NCI-H2196 treated with DMSO at 0.1 percent for 48 hours (cell line): ENCODE measurements around the gene ARHGAP26.
A peak's percentile ranks its signal among the peaks of the same experiment; 100 is the strongest.

Experiments used
- DNase-seq: peaks from one replicate; lab custom pipeline; 2025; ENCODE audit not compliant: unreplicated experiment; lab: John Stamatoyannopoulos, UW

ARHGAP26 gene

GRCh38 chr5:142769793-142770649 lies at the start of gene ARHGAP26:
Gene ARHGAP26, plus strand, starts transcription at chr5:142770377. Its CDS starts 385 bp downstream, at chr5:142770762.
- DNase-seq = peak; percentile 97

- DNase-seq = peak; percentile 88
Measured at GRCh38 chr5:142720641-142721271, 49.4 kb upstream of the ARHGAP26 start.

- no peak for DNase-seq
Measured at GRCh38 chr5:142722146-142722545, 48.0 kb upstream of the ARHGAP26 start.

GRCh38 chr5:142722896-142723295 lies 47.3 kb upstream of the ARHGAP26 start:
- no peak for DNase-seq

- no peak for DNase-seq
Measured at GRCh38 chr5:142724821-142725220, 45.4 kb upstream of the ARHGAP26 start.

GRCh38 chr5:142725231-142726187 lies 44.7 kb upstream of the ARHGAP26 start:
- DNase-seq = no peak

- no peak for DNase-seq
Measured at GRCh38 chr5:142726188-142726731, 43.9 kb upstream of the ARHGAP26 start.

GRCh38 chr5:142727735-142728047 lies 42.5 kb upstream of the ARHGAP26 start:
- DNase-seq = no peak

GRCh38 chr5:142735323-142736246 lies 34.6 kb upstream of the ARHGAP26 start:
- no peak for DNase-seq

- DNase-seq = no peak
Measured at GRCh38 chr5:142736247-142736632, 33.9 kb upstream of the ARHGAP26 start.

- DNase-seq = no peak
Measured at GRCh38 chr5:142737179-142737578, 33.0 kb upstream of the ARHGAP26 start.

- DNase-seq = no peak
Measured at GRCh38 chr5:142740474-142741242, 29.5 kb upstream of the ARHGAP26 start.

- no peak for DNase-seq
Measured at GRCh38 chr5:142743592-142744441, 26.4 kb upstream of the ARHGAP26 start.

GRCh38 chr5:142745268-142745667 lies 24.9 kb upstream of the ARHGAP26 start:
- no peak for DNase-seq

GRCh38 chr5:142746532-142747433 lies 23.4 kb upstream of the ARHGAP26 start:
- no peak for DNase-seq

GRCh38 chr5:142748132-142748531 lies 22.0 kb upstream of the ARHGAP26 start:
- DNase-seq = no peak

- no peak for DNase-seq
Measured at GRCh38 chr5:142748568-142749249, 21.5 kb upstream of the ARHGAP26 start.
